Neural crest cell (in vitro differentiated cells): Measurements from ENCODE around the gene TH. TPM values are rescaled to one million over a fixed set of nuclear protein-coding genes. Genes with fewer than 3 reads are reported as not detected.
"Not testable (repeated sequence)": the region's sequence is repeated elsewhere in the genome, so short reads cannot be mapped to it uniquely, and the experiment has no call there.

Source experiments
- DNase-seq: peaks from one replicate; pipeline ENCODE4 v3.0.0; 2021; ENCODE audit warnings: low read depth, mixed read lengths, low spot score
- H3K27ac Mint-ChIP-seq: one replicate; pipeline ENCODE4 v1.8.0; 2021; ENCODE audit warnings: mild to moderate bottlenecking, mixed read lengths; ENCODE audit not compliant: unreplicated experiment
- H3K27me3 Mint-ChIP-seq: 2 replicates; pipeline ENCODE4 v1.8.0; 2021; ENCODE audit warnings: low read depth, mild to moderate bottlenecking, mixed read lengths
- H3K36me3 Mint-ChIP-seq: 2 replicates; pipeline ENCODE4 v1.8.0; 2021; ENCODE audit warnings: low read depth, mild to moderate bottlenecking, mixed read lengths
- H3K4me1 Mint-ChIP-seq: 2 replicates; pipeline ENCODE4 v1.8.0; 2021; ENCODE audit warnings: mixed read lengths
- H3K4me3 Mint-ChIP-seq: one replicate; pipeline ENCODE4 v1.8.0; 2021; ENCODE audit warnings: mild to moderate bottlenecking, mixed read lengths
- H3K9me3 Mint-ChIP-seq: 2 replicates; pipeline ENCODE4 v1.8.0; 2021; ENCODE audit warnings: mixed read lengths
- total RNA-seq: library from RNA; stranded (reverse); gene quantifications from 2 replicates; pipeline ENCODE4 v1.2.1, GENCODE V29; 2021
- TF ChIP-seq, protein P1 (sequence below): fragments of 200-600 bp; sonication (generic); conservative IDR thresholded peaks from 2 replicates; pipeline ENCODE4 v1.5.0; 2021; ENCODE audit warnings: antibody characterized with exemption, mild to moderate bottlenecking

Gene TH
- total RNA-seq, 1 donor from 2014 or later: 0.61 TPM

DNA sequence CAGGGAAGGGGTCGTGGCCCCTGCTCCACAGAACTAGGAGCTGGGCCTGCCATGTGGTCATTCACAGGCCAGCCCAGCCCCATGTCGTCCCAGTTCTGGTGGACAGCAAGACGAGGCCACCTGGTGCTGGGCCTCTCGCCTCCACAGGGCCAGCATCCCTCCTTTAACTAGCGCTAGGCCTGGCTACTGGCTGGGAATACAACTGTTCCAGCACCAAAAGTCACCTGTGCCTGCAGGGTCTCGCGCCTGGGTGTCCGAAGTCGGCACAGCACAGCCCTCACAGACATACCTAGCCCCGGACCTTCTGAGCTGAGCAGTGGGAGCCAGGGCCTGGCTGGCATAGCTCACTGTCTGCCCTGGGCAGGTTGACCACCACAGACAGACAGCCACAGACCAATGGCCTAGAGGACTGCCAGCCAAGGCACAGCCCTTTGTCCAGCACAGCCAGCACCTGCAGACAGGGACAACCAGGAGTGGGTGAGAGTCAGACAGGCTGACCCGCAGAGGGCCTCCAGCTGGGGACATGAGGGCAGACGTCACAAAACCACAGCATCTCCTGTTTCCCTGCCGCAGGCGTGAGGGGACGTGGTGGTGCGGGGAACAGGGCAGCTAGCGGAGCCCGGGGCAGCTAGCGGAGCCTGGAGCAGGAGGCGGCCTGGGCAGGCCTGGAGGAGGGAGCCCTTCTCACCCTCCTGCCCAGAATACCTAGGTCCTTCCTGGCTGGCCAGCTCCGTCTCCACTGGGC lies 27.2 kb upstream of the TH start:
- H3K27ac Mint-ChIP-seq: no peak overlapping the region
- H3K9me3 Mint-ChIP-seq: peaks cover 3% of the 10 kb centered on the region
- TF ChIP-seq, protein P1, sequence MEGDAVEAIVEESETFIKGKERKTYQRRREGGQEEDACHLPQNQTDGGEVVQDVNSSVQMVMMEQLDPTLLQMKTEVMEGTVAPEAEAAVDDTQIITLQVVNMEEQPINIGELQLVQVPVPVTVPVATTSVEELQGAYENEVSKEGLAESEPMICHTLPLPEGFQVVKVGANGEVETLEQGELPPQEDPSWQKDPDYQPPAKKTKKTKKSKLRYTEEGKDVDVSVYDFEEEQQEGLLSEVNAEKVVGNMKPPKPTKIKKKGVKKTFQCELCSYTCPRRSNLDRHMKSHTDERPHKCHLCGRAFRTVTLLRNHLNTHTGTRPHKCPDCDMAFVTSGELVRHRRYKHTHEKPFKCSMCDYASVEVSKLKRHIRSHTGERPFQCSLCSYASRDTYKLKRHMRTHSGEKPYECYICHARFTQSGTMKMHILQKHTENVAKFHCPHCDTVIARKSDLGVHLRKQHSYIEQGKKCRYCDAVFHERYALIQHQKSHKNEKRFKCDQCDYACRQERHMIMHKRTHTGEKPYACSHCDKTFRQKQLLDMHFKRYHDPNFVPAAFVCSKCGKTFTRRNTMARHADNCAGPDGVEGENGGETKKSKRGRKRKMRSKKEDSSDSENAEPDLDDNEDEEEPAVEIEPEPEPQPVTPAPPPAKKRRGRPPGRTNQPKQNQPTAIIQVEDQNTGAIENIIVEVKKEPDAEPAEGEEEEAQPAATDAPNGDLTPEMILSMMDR: no peak
- no peak overlapping the region for H3K4me3 Mint-ChIP-seq
- no peaks in the 10 kb centered on the region for H3K36me3 Mint-ChIP-seq
- DNase-seq: no peak
- H3K27me3 Mint-ChIP-seq: peaks cover 12% of the 10 kb centered on the region
- peaks cover 10% of the 10 kb centered on the region for H3K4me1 Mint-ChIP-seq

DNA sequence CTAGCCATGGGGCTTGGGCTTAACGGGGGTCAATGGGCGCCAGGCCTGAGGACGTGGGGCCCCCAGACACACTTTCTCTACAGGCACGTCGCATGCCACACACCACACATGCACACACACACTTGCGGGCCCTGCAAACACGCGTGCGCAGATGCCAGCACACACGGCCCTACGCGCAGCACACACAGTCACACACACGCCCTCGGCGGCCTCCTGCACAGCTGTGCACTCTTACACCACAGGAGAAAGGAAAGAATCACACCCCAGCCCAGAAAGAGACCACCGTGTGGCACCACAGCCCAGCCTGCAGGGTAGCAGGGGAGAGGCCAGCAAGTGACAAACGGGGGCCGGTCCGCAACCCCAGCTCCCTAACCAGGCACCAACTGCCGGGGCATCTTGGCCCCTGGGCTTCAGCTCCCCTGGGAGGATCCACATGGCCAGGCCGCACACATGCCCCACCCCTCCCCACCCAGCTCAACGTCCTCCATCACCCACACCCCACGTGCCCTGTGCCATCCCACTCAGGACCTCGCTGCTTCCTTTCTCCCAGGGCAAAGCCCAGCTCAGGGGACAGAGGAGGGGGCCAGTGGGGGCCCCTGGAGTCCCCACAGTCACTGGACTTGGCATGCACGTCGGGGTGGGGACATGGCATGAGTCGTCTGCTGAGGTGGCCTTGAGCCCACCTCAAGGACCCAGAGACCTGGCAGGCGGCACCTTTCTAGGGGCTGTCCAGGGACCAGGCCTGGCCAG lies 26.3 kb upstream of the TH start:
- DNase-seq: no peak
- H3K27me3 Mint-ChIP-seq: peaks cover 12% of the 10 kb centered on the region
- TF ChIP-seq, protein P1: no peak
- no peak overlapping the region for H3K4me3 Mint-ChIP-seq
- H3K36me3 Mint-ChIP-seq: no peaks in the 10 kb centered on the region
- H3K27ac Mint-ChIP-seq: no peak overlapping the region
- peaks cover 3% of the 10 kb centered on the region for H3K9me3 Mint-ChIP-seq
- H3K4me1 Mint-ChIP-seq: peaks cover 10% of the 10 kb centered on the region

DNA sequence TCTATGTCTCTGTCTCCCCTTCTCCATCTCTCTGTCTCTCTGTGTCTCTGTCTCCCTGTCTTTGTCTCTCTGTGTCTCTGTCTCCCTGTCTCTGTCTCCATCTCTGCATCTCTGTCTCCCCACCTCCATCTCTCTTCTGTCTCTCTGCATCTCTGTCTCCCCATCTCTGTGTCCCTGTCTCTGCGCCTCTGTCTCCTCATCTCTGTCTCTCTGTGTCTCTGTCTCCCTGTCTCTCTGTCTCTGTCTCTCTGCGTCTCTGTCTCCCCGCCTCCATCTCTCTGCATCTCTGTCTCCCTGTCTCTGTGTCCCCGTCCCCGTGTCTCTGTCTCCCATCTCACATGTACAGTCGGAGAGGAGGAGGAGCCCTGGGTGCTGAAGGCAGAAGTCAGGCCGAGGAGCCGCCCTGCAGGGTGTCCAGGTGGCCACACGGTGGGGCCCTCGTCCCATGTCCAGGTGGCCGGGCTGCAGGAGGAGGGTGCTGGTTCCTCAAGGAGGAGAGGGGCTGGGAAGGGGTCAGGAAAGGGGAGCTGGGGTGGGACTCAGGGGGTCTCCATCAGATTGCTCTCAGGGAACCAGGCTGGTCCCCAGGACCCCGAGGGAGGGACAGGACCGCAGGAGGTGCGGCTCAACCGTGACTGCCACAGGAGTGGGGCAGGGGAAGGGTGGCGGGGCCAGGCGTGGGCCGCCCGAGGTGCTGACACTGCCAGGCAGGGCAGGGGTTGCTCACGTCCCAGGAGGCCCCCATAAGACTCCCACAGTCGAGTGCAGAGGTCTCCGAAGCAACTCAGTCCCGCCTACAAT lies 25.6 kb upstream of the TH start:
- Mint-ChIP-seq H3K27me3 (peaks cover 12% of the 10 kb centered on the region), H3K4me3 (no peak overlapping the region), H3K9me3 (peaks cover 3% of the 10 kb centered on the region), H3K4me1 (peaks cover 10% of the 10 kb centered on the region), H3K36me3 (no peaks in the 10 kb centered on the region), H3K27ac (no peak overlapping the region)
- TF ChIP-seq, protein P1: peak; percentile 88
- peak; percentile 78 for DNase-seq

DNA sequence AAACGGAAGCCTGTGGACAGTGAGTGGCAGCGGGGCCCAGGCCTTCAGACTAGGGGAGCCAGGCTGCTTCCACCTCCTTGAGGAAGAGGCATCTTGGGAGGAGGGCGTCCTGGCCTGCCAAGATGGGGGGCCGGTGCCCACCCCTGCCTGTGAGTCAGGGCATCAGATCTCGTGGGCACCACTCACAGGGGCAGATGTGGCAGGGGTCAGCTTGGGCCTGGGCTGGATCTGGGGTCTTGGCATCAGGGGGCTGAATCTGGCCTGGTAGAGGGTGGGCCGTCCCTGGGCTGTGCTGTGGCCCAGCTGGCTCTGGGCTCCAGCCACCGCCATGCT lies 24.1 kb upstream of the TH start:
- H3K36me3 Mint-ChIP-seq: no peaks in the 10 kb centered on the region
- no peak overlapping the region for H3K4me3 Mint-ChIP-seq
- TF ChIP-seq, protein P1: no peak
- no peak for DNase-seq
- peaks cover 15% of the 10 kb centered on the region for H3K27me3 Mint-ChIP-seq
- peaks cover 16% of the 10 kb centered on the region for H3K4me1 Mint-ChIP-seq
- H3K27ac Mint-ChIP-seq: no peak overlapping the region
- no peaks in the 10 kb centered on the region for H3K9me3 Mint-ChIP-seq

DNA sequence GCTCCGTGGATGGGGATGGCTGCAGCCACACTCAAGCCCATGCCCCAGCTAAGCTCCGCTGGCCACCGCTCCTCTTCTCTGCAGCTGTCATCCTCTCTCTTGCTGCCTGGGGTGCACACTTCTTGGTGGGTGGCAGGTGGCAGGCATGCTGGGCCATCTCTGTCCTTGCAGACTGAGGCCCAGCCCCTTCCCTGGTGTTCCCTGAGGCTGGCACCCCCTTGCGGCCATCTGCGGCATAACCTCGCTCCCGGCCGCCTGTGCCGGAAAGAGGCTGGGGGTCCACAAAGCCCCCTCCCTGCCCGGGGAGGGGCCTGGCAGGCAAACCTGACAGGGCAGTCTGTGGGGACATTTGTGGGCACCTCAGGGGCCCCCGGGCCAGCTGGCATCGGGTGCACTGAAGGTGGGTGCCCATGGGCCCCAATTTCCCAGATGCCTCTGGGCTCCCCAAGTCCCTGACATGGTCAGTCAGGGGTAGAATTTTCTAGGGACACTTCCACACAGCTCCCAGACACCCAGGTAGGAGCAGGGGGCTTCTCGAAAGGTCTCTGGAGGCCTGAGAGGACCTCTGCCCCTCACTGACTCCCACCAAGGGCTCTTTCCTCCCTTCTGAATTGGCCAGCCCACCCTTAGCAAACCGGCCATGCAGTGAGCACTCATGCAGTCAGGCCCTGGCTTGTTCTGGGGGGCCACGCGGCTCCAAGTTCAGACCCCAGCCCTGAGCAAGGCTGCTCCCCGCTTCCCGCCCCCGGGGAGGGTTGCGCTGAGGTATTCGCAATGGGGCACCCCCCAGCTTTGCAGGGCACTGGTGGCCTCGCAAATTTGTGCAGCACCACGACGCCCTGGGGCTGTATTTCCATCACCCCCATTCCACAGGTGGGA lies 23.5 kb upstream of the TH start:
- no peaks in the 10 kb centered on the region for H3K36me3 Mint-ChIP-seq
- H3K27ac Mint-ChIP-seq: no peak overlapping the region
- H3K4me1 Mint-ChIP-seq: peaks cover 21% of the 10 kb centered on the region
- peaks cover 19% of the 10 kb centered on the region for H3K27me3 Mint-ChIP-seq
- no peak overlapping the region for H3K4me3 Mint-ChIP-seq
- TF ChIP-seq, protein P1: peak; percentile 94
- no peaks in the 10 kb centered on the region for H3K9me3 Mint-ChIP-seq
- DNase-seq: peak; percentile 86

DNA sequence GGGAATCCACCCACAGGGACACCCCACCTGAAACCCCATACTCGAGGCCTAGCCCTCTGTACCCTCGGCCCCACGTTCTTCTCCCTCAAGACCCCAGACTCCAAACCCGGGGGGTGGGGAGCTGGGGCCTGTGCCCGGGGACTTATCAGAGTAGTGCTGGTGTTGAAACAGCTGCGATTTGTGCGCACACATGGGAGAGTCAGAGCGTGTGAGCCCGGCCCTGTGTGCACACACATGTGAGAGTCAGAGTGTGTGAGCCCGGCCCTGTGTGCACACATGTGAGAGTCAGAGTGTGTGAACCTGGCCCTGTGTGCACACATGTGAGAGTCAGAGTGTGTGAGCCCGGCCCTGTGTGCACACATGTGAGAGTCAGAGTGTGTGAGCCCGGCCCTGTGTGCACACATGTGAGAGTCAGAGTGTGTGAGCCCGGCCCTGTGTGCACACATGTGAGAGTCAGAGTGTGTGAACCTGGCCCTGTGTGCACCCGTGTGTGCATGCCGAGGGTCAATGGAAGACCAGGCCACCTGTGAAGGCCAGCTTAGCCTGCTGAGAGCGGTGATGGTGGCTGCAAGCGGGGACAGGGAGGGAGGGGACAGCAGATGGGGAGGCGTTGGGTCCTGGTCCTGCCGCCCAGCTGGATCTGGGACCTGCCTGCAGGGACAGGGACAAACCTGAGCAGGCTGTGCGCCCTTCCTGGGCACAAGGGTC lies 22.4 kb upstream of the TH start:
- Mint-ChIP-seq H3K27me3 (peaks cover 22% of the 10 kb centered on the region), H3K4me1 (peaks cover 25% of the 10 kb centered on the region)
- DNase-seq, H3K9me3 Mint-ChIP-seq, H3K36me3 Mint-ChIP-seq, H3K27ac Mint-ChIP-seq, H3K4me3 Mint-ChIP-seq: not testable (repeated sequence)
